Endothelial cell (in vitro differentiated cells): ENCODE measurements around the gene COX6B1. TPM values are rescaled to one million over a fixed set of nuclear protein-coding genes. Genes with fewer than 3 reads are reported as not detected.

Experiments
- DNase-seq: peaks from one replicate; pipeline ENCODE4 v3.0.0; 2021; ENCODE audit warnings: low spot score
- H3K27ac Mint-ChIP-seq: one replicate; pipeline ENCODE4 v1.8.0; 2021; ENCODE audit warnings: mixed read lengths, inconsistent platforms; ENCODE audit not compliant: unreplicated experiment
- H3K27me3 Mint-ChIP-seq: one replicate; pipeline ENCODE4 v1.8.0; 2021; ENCODE audit warnings: mild to moderate bottlenecking, moderate library complexity, mixed read lengths, inconsistent platforms; ENCODE audit not compliant: unreplicated experiment
- H3K36me3 Mint-ChIP-seq: one replicate; pipeline ENCODE4 v1.8.0; 2021; ENCODE audit warnings: mild to moderate bottlenecking, low read depth, mixed read lengths, inconsistent platforms; ENCODE audit not compliant: unreplicated experiment
- H3K4me1 Mint-ChIP-seq: one replicate; pipeline ENCODE4 v1.8.0; 2021; ENCODE audit warnings: mild to moderate bottlenecking, mixed read lengths, inconsistent platforms; ENCODE audit not compliant: unreplicated experiment
- H3K4me3 Mint-ChIP-seq: one replicate; pipeline ENCODE4 v1.8.0; 2021; ENCODE audit warnings: mild to moderate bottlenecking, mixed read lengths, inconsistent platforms; ENCODE audit not compliant: unreplicated experiment
- H3K9me3 Mint-ChIP-seq: one replicate; pipeline ENCODE4 v1.8.0; 2021; ENCODE audit warnings: mixed read lengths, inconsistent platforms; ENCODE audit not compliant: unreplicated experiment
- CTCF ChIP-seq: fragments of 200-600 bp; sonication (generic); IDR thresholded peaks from one replicate; pipeline ENCODE4 v1.5.0; 2021; ENCODE audit warnings: antibody characterized with exemption; ENCODE audit not compliant: unreplicated experiment
- total RNA-seq: library from RNA; stranded (reverse); fragmentation: NEBNext Ultra II Directional; extraction: Animal tissue kit (Norgen Biotek cat#: 25700); gene quantifications from one replicate; pipeline ENCODE4 v1.2.1, GENCODE V29; 2021; ENCODE audit not compliant: unreplicated experiment

The COX6B1 gene
- total RNA-seq, 1 donor from 2014 or later = 428 TPM

- Mint-ChIP-seq H3K4me3 (peak overlapping the region; percentile 11), H3K9me3 (no peaks in the 10 kb centered on the region), H3K27me3 (peaks cover 5% of the 10 kb centered on the region), H3K36me3 (peaks cover 8% of the 10 kb centered on the region), H3K4me1 (peaks cover 8% of the 10 kb centered on the region), H3K27ac (no peak overlapping the region)
- TF ChIP-seq CTCF = no peak
- no peak for DNase-seq
These were observed 33.1 kb upstream of the COX6B1 start for GRCh38 chr19:35615036-35615435.

- no peak overlapping the region for H3K4me3 Mint-ChIP-seq
- no peak overlapping the region for H3K27ac Mint-ChIP-seq
- TF ChIP-seq CTCF = no peak
- peaks cover 33% of the 10 kb centered on the region for H3K36me3 Mint-ChIP-seq
- DNase-seq = no peak
- peaks cover 6% of the 10 kb centered on the region for H3K4me1 Mint-ChIP-seq
- no peaks in the 10 kb centered on the region for H3K9me3 Mint-ChIP-seq
- peaks cover 15% of the 10 kb centered on the region for H3K27me3 Mint-ChIP-seq
These were observed 29.3 kb upstream of the COX6B1 start for GRCh38 chr19:35618857-35619256.

- Mint-ChIP-seq H3K36me3 (peaks cover 32% of the 10 kb centered on the region), H3K27ac (no peak overlapping the region), H3K27me3 (peaks cover 15% of the 10 kb centered on the region), H3K4me1 (peaks cover 3% of the 10 kb centered on the region), H3K9me3 (no peaks in the 10 kb centered on the region), H3K4me3 (no peak overlapping the region)
- no peak for DNase-seq
- TF ChIP-seq CTCF = no peak
These were observed 28.7 kb upstream of the COX6B1 start for GRCh38 chr19:35619290-35619923.

- peaks cover 29% of the 10 kb centered on the region for H3K36me3 Mint-ChIP-seq
- H3K4me3 Mint-ChIP-seq = no peak overlapping the region
- DNase-seq = no peak
- TF ChIP-seq CTCF = no peak
- H3K9me3 Mint-ChIP-seq = no peaks in the 10 kb centered on the region
- peaks cover 14% of the 10 kb centered on the region for H3K27me3 Mint-ChIP-seq
- no peak overlapping the region for H3K27ac Mint-ChIP-seq
- H3K4me1 Mint-ChIP-seq = no peaks in the 10 kb centered on the region
These were observed 28.1 kb upstream of the COX6B1 start for GRCh38 chr19:35620001-35620400.

- peak overlapping the region; percentile 51 for H3K4me3 Mint-ChIP-seq
- H3K27me3 Mint-ChIP-seq = peaks cover 14% of the 10 kb centered on the region
- no peak for DNase-seq
- no peaks in the 10 kb centered on the region for H3K4me1 Mint-ChIP-seq
- no peak for TF ChIP-seq CTCF
- H3K36me3 Mint-ChIP-seq = peaks cover 25% of the 10 kb centered on the region
- no peaks in the 10 kb centered on the region for H3K9me3 Mint-ChIP-seq
- H3K27ac Mint-ChIP-seq = peak overlapping the region; percentile 30
These were observed 26.4 kb upstream of the COX6B1 start for GRCh38 chr19:35621708-35622107.
